Karpas-422 (cell line): ENCODE data around the gene XYLT1. TPM values are rescaled to one million over a fixed set of nuclear protein-coding genes. Genes with fewer than 3 reads are reported as not detected.

Experiments
- DNase-seq: peaks from one replicate; pipeline ENCODE4 v3.0.0-alpha.2; 2015
- H2AFZ ChIP-seq: fragments of 200-600 bp; sonication (generic); 2 replicates; pipeline ENCODE4 v1.6.1; 2014; ENCODE audit warnings: antibody characterized with exemption, low read length, mixed read lengths
- H3K27ac ChIP-seq: fragments of 200-600 bp; sonication (generic); 2 replicates; pipeline ENCODE4 v1.5.1; 2014; ENCODE audit warnings: mild to moderate bottlenecking, low read length, moderate library complexity
- H3K27me3 ChIP-seq: fragments of 200-600 bp; sonication (generic); 2 replicates; pipeline ENCODE4 v1.6.1; 2014; ENCODE audit warnings: low read length, mixed read lengths
- H3K36me3 ChIP-seq: fragments of 200-600 bp; sonication (generic); 2 replicates; pipeline ENCODE4 v1.6.1; 2014; ENCODE audit warnings: low read length, mixed read lengths; ENCODE audit not compliant: insufficient read depth
- H3K4me1 ChIP-seq: fragments of 200-600 bp; sonication (generic); 2 replicates; pipeline ENCODE4 v1.6.1; 2014; ENCODE audit warnings: mild to moderate bottlenecking, low read length, mixed read lengths
- H3K4me2 ChIP-seq: fragments of 200-600 bp; sonication (generic); 2 replicates; pipeline ENCODE4 v1.6.1; 2014; ENCODE audit warnings: low read length, low read depth, mild to moderate bottlenecking; ENCODE audit not compliant: poor library complexity, severe bottlenecking
- H3K4me3 ChIP-seq: fragments of 200-600 bp; sonication (generic); 2 replicates; pipeline ENCODE4 v1.5.1; 2014; ENCODE audit warnings: mild to moderate bottlenecking, antibody characterized with exemption, low read length, mixed read lengths
- H3K79me2 ChIP-seq: fragments of 200-600 bp; sonication (generic); 2 replicates; pipeline ENCODE4 v1.6.1; 2014; ENCODE audit warnings: mild to moderate bottlenecking, low read length, mixed read lengths
- H3K9ac ChIP-seq: fragments of 200-600 bp; sonication (generic); 2 replicates; pipeline ENCODE4 v1.6.0; 2014; ENCODE audit warnings: low read length
- H3K9me2 ChIP-seq: fragments of 200-600 bp; sonication (generic), shearing (Covaris generic); replicated peaks from 2 replicates; pipeline ENCODE4 v1.6.0; 2014; ENCODE audit warnings: mild to moderate bottlenecking, low read length, moderate library complexity; ENCODE audit not compliant: insufficient read depth
- H3K9me3 ChIP-seq: fragments of 300-700, 200-600 bp; sonication (generic); 2 replicates; pipeline ENCODE4 v1.6.1; 2014; ENCODE audit warnings: low read length, mixed read lengths
- H4K20me1 ChIP-seq: fragments of 200-600 bp; sonication (generic); 2 replicates; pipeline ENCODE4 v1.6.1; 2014; ENCODE audit warnings: mild to moderate bottlenecking, antibody characterized with exemption, low read length, low read depth; ENCODE audit not compliant: insufficient read depth
- total RNA-seq: library from RNA; depleted of rRNA; stranded (reverse); fragments of >200 nt; shearing (Covaris generic); gene quantifications from 2 replicates; pipeline ENCODE4 v1.2.3, GENCODE V29; 2014; ENCODE audit warnings: low replicate concordance

XYLT1 gene
- total RNA-seq, 1 experiment from 2014 or later: 11.8 TPM

DNA sequence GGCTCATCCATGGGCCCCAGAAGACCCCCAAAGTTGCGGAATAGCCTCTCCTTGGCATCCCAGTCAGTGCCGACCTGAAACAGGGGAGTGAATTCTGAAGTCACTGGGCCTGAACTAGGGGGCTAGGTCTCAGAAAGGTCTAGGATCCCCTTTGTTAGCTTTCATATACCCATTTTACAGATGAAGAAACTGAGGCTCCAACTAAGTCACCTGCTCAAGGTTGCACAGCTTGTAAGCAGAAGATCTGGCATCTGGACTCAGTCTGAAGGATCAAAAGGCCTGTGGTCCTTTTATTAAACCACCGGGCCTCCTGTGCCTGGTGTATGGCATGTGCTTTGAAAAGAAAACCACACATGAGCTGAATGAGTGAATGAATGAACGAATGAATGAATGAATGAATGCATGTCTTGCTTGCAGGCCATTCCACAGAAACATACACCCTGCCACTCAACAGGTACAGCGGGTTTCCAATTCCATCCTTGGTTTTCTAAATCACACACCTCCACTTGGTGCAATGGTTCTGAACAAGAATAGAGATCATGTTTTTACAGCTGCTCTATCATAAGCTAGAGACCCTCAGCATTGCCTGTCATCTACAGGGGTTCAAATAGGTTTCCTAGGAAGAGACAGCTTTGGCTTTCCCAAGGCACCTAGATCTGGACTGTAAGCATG is 352.7 kb downstream of the XYLT1 start:
- Histone ChIP-seq H2AFZ (no peak overlapping the region), H4K20me1 (no peaks in the 10 kb centered on the region), H3K4me2 (no peak overlapping the region), H3K4me3 (no peak overlapping the region), H3K4me1 (no peaks in the 10 kb centered on the region), H3K9me3 (no peaks in the 10 kb centered on the region), H3K9me2 (no peaks in the 10 kb centered on the region), H3K27me3 (no peaks in the 10 kb centered on the region), H3K9ac (no peak overlapping the region), H3K36me3 (0 out of 2 replicates have a peak, but pooled peaks cover 2% of the 10 kb centered on the region), H3K79me2 (no peaks in the 10 kb centered on the region), H3K27ac (no peak overlapping the region)
- no peak for DNase-seq

DNA sequence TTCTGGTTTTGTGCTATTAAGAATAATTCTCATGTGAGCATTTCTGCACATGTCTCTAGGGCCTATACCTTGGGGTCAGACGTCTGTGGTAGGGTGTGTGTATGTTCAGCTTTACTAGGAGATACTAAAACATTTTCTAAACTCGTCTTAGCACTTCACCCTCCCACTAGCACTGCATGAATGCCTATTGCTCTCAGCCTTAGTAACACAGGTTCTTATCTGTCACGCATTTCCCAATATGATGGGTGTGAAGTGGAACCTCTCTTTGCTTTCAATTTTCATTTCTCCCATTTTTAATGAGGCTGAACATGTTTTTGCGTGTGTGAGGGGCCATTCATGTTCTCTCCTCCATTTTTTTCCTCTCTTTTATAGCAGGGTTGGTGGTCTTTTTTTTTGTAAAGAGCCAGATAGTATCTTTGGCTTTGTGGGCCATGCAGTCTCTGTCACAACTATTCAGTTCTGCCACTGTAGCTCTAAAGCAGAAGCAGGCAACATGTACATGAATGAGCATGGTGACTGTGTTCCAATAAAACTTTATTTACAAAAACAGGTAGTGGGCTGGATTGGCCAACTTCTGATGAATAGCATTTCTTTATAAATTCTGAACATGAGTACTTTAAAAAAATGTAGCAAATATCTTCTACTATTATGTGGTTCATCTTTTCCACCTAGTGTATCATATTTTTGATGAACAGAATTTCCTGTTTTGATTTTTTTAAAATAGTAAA is 354.0 kb downstream of the XYLT1 start:
- Histone ChIP-seq H3K9me3 (no peaks in the 10 kb centered on the region), H3K27ac (no peak overlapping the region), H2AFZ (no peak overlapping the region), H3K36me3 (0 out of 2 replicates have a peak, but pooled peaks cover 2% of the 10 kb centered on the region), H3K27me3 (no peaks in the 10 kb centered on the region), H3K9ac (no peak overlapping the region), H3K79me2 (no peaks in the 10 kb centered on the region), H3K4me3 (no peak overlapping the region), H4K20me1 (no peaks in the 10 kb centered on the region), H3K9me2 (no peaks in the 10 kb centered on the region), H3K4me1 (no peaks in the 10 kb centered on the region), H3K4me2 (no peak overlapping the region)
- DNase-seq: no peak

DNA sequence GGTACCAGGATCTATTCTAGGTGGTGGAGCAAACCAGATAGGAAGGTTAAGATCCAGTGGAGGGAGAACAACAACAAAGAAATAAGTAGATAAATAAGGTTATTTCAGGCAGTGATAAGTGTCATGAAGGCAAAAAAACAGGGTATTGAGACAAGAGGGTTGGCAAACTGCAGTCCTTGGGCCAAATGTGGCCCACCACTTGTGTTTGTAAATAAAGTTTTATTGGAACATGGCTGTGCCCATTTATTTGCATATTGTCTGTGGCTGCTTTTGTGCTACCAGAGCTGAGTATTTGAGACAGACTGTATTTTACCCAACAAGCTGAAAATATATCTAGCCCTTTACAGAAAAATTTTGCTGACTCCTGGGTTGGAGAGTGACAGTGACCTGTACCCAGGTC is 361.3 kb downstream of the XYLT1 start:
- no peak overlapping the region for H3K27ac ChIP-seq
- no peaks in the 10 kb centered on the region for H3K9me2 ChIP-seq
- no peak overlapping the region for H3K9ac ChIP-seq
- no peaks in the 10 kb centered on the region for H3K9me3 ChIP-seq
- H3K27me3 ChIP-seq: no peaks in the 10 kb centered on the region
- H2AFZ ChIP-seq: no peak overlapping the region
- H3K4me1 ChIP-seq: no peaks in the 10 kb centered on the region
- DNase-seq: no peak
- H4K20me1 ChIP-seq: no peaks in the 10 kb centered on the region
- H3K36me3 ChIP-seq: no peaks in the 10 kb centered on the region
- H3K79me2 ChIP-seq: no peaks in the 10 kb centered on the region
- no peak overlapping the region for H3K4me2 ChIP-seq
- H3K4me3 ChIP-seq: no peak overlapping the region

DNA sequence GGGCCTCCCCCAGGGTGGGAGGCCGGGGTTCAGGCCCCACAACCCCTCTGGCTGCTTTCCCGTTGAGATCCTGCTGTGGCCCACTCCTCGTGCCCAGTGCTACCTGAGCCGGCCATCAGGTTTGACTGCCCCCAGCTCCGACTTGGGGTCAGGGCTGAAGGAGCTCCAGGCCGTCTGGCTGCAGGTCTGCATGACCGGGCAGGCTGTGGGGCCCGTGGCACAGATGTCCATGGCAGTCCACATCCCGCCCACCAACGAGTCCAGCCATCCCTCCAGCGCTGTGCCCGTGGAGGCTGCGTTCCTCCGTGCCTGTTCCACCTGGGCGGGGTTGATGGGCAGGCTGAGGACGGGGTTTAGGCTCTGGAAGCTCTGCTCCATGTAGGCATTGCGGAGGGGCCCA is 362.2 kb downstream of the XYLT1 start:
- Histone ChIP-seq H3K36me3 (no peaks in the 10 kb centered on the region), H4K20me1 (no peaks in the 10 kb centered on the region), H3K9me3 (no peaks in the 10 kb centered on the region), H3K27ac (no peak overlapping the region), H3K4me2 (no peak overlapping the region), H3K4me1 (no peaks in the 10 kb centered on the region), H3K79me2 (no peaks in the 10 kb centered on the region), H3K9me2 (no peaks in the 10 kb centered on the region), H3K4me3 (no peak overlapping the region), H3K27me3 (no peaks in the 10 kb centered on the region), H2AFZ (no peak overlapping the region), H3K9ac (no peak overlapping the region)
- no peak for DNase-seq

DNA sequence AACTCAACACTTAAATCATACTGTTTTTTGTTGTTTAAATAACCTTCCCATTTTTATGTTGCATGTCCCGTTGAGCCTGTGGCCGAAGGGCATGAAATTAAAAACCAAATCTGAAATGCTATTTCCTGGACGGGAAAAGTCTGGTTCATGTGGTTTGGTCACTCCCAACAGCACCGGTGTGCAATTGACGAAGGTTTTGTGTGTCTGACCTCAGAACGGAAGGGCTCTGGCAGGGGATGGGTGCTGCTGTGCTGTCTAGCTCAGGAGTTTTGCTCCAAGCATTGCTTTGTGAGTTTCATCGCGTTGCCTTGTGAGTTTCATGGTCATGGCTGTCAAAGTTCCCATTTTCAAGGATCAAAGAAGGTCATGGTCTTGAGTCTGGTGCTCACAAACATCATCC is 363.3 kb downstream of the XYLT1 start:
- no peaks in the 10 kb centered on the region for H3K4me1 ChIP-seq
- no peaks in the 10 kb centered on the region for H3K27me3 ChIP-seq

DNA sequence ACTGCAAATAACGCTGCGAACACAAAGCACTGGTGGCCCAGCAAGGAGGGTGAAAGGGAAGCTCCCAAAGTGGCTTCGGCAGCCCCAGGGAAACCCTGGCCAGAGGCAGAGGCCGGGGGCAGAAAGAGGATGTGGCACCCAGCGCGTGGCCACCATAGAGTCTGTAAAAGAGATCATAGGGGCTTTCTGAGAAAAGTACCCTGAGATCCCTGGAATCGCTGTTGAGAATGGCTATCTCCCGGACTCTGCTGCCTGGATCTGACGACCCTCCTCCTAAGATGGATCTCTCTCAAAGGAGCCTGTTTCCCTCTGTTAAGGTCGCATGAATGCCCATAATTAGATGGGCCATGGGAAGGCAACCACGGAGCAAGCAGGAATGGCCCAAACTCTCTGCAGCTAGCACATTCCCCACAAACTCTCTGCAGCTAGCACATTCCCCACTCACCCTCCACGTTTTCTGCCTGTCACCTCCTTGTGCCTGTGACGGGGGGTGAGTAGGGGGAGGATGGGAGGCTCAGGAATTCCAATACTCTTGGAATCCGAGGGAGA is 364.4 kb downstream of the XYLT1 start:
- no peak overlapping the region for H3K4me3 ChIP-seq
- H3K27ac ChIP-seq: no peak overlapping the region
- no peak for DNase-seq
- H3K79me2 ChIP-seq: no peaks in the 10 kb centered on the region
- no peaks in the 10 kb centered on the region for H4K20me1 ChIP-seq
- no peak overlapping the region for H2AFZ ChIP-seq
- no peaks in the 10 kb centered on the region for H3K9me3 ChIP-seq
- no peak overlapping the region for H3K4me2 ChIP-seq
- no peaks in the 10 kb centered on the region for H3K4me1 ChIP-seq
- H3K27me3 ChIP-seq: no peaks in the 10 kb centered on the region
- H3K9ac ChIP-seq: no peak overlapping the region
- no peaks in the 10 kb centered on the region for H3K9me2 ChIP-seq
- H3K36me3 ChIP-seq: no peaks in the 10 kb centered on the region

More for the DNA sequence above, 363.3 kb downstream of the XYLT1 start:
- H3K9me2 ChIP-seq: no peaks in the 10 kb centered on the region
- no peaks in the 10 kb centered on the region for H3K79me2 ChIP-seq
- H2AFZ ChIP-seq: no peak overlapping the region
- H3K9me3 ChIP-seq: no peaks in the 10 kb centered on the region
- DNase-seq: no peak
- no peaks in the 10 kb centered on the region for H4K20me1 ChIP-seq
- no peak overlapping the region for H3K27ac ChIP-seq
- H3K36me3 ChIP-seq: no peaks in the 10 kb centered on the region
- no peak overlapping the region for H3K9ac ChIP-seq
- no peak overlapping the region for H3K4me3 ChIP-seq
- H3K4me2 ChIP-seq: no peak overlapping the region

DNA sequence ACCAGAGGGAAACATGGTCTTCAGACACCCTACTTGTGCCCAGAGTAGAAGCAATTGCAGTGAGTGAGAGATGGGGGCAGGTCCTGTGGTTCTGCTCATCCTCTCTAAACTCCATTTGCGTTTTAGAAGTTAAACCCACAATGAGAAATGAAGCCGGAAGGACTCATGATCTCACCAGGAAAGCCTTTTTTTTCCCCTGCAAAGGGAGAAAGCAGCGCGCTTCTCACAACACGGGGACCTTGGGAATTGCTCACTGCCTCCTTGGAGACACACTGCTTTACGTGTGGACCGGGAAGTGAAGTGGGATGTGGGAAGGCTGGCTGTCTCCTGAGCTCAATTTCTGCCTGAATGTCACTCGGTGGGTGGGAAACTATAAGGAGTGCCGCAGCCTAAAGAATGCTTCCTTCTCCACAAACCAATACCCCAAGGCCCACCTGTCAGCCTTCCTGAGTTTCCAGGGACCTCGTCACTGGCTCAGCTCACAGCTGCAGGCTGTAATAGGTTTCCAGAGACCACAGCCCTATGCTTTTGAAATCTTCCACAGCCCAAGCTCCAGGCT is 365.4 kb downstream of the XYLT1 start:
- H2AFZ ChIP-seq: no peak overlapping the region
- H3K9me3 ChIP-seq: no peaks in the 10 kb centered on the region
- H3K27me3 ChIP-seq: no peaks in the 10 kb centered on the region
- H3K79me2 ChIP-seq: no peaks in the 10 kb centered on the region
- no peaks in the 10 kb centered on the region for H3K4me1 ChIP-seq
- no peaks in the 10 kb centered on the region for H3K9me2 ChIP-seq
- H3K27ac ChIP-seq: no peak overlapping the region
- H3K9ac ChIP-seq: no peak overlapping the region
- H3K4me2 ChIP-seq: no peak overlapping the region
- DNase-seq: no peak
- no peak overlapping the region for H3K4me3 ChIP-seq
- H4K20me1 ChIP-seq: no peaks in the 10 kb centered on the region
- H3K36me3 ChIP-seq: no peaks in the 10 kb centered on the region

DNA sequence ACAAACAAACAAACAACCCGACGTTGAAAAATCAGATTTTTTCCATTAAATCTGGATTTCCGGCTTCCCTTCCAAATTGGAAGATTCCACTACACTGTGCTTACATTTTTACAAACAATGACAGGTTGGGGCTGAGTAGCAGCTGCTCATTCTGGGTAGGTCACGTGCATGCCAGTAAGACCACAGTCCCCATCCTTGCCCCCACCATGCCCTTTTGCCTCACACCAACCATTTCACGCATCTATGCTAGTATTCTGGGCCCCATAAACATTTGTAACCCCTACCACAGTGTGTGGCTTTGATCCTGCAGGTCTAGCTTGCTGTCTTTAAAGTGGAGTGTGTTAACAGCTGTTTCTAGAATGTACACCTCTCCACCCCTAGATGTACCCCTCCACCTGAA is 366.1 kb downstream of the XYLT1 start:
- Histone ChIP-seq H3K9ac (no peak overlapping the region), H3K9me2 (no peaks in the 10 kb centered on the region), H3K9me3 (no peaks in the 10 kb centered on the region), H3K36me3 (no peaks in the 10 kb centered on the region), H3K4me1 (no peaks in the 10 kb centered on the region), H3K4me3 (no peak overlapping the region), H3K4me2 (no peak overlapping the region), H2AFZ (no peak overlapping the region), H3K27ac (no peak overlapping the region), H3K79me2 (no peaks in the 10 kb centered on the region), H4K20me1 (no peaks in the 10 kb centered on the region), H3K27me3 (no peaks in the 10 kb centered on the region)
- DNase-seq: no peak
